Skeletal muscle satellite cell (primary cell): Measurements from ENCODE around the gene ADGRV1.
"Not testable (repeated sequence)": the region's sequence is repeated elsewhere in the genome, so short reads cannot be mapped to it uniquely, and the experiment has no call there.

Experiments
- H3K27me3 ChIP-seq: 2 replicates; pipeline ENCODE4 v1.7.0; 2013; ENCODE audit warnings: low read length; ENCODE audit not compliant: control insufficient read depth, insufficient read depth
- H3K36me3 ChIP-seq: 2 replicates; pipeline ENCODE4 v1.7.0; 2013; ENCODE audit warnings: mild to moderate bottlenecking, control low read depth, low read length; ENCODE audit not compliant: insufficient read depth
- H3K4me1 ChIP-seq: 2 replicates; pipeline ENCODE4 v1.7.0; 2013; ENCODE audit warnings: low read length; ENCODE audit not compliant: control insufficient read depth, insufficient read depth
- H3K4me2 ChIP-seq: 2 replicates; pipeline ENCODE4 v1.7.0; 2013; ENCODE audit warnings: mild to moderate bottlenecking, low read length
- H3K4me3 ChIP-seq: 2 replicates; pipeline ENCODE4 v1.7.0; 2013; ENCODE audit warnings: low read length
- H3K9ac ChIP-seq: 2 replicates; pipeline ENCODE4 v1.7.0; 2013; ENCODE audit warnings: mild to moderate bottlenecking, low read depth, low read length, moderate library complexity
- H3K9me3 ChIP-seq: replicated peaks from 2 replicates; pipeline ENCODE4 v1.7.0; 2013; ENCODE audit warnings: mild to moderate bottlenecking, control low read depth, low read length

ADGRV1 gene

DNA sequence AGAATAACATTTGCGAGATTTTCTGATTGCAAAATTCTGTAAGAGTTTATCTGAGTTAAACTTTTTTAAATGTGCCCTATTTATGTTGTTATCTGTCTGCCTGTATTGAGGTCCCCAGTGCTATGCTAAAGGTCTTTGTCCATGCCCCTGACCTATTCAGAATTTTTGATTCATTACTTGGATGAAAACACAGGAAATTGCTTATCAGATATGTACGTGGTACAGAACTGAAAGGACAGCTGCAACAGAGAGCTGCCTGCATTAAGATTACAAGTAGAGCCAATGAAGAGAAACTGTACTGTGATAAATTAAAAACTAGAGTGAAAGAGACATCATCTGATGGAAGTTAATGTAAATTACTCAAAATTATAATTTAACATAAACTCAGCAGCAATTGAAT lies 408.8 kb downstream of the ADGRV1 start:
- no peak overlapping the region for H3K9ac ChIP-seq
- H3K36me3 ChIP-seq: no peaks in the 10 kb centered on the region
- H3K27me3 ChIP-seq: no peaks in the 10 kb centered on the region
- no peak overlapping the region for H3K4me2 ChIP-seq
- no peaks in the 10 kb centered on the region for H3K9me3 ChIP-seq
- no peak overlapping the region for H3K4me3 ChIP-seq
- H3K4me1 ChIP-seq: peaks cover 5% of the 10 kb centered on the region

DNA sequence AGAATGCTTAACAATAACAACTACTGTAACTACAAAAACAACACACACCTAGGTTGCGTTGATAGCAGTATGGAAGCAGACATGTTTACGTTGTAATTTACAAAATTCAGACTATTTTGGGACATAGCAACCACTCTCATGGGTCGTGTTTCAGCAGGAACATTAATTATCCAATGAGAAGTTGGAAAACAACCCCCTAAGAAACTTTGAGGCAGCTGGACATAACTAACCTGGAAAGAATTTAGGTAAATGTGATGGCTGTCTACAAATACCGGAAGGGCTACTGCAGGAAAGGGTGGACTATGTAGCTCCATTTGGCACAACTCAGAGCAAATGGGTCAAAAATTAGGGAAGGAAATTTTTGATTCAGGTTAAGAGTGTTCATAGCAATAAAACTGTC lies 409.3 kb downstream of the ADGRV1 start:
- no peaks in the 10 kb centered on the region for H3K27me3 ChIP-seq
- no peak overlapping the region for H3K4me3 ChIP-seq
- no peak overlapping the region for H3K9ac ChIP-seq
- no peaks in the 10 kb centered on the region for H3K9me3 ChIP-seq
- H3K4me1 ChIP-seq: peaks cover 5% of the 10 kb centered on the region
- H3K4me2 ChIP-seq: no peak overlapping the region
- H3K36me3 ChIP-seq: no peaks in the 10 kb centered on the region

GRCh38 chr5:90968319-90968718 lies 409.7 kb downstream of the ADGRV1 start:
- no peak overlapping the region for H3K4me2 ChIP-seq
- no peak overlapping the region for H3K9ac ChIP-seq
- H3K27me3 ChIP-seq: no peaks in the 10 kb centered on the region
- no peak overlapping the region for H3K4me3 ChIP-seq
- H3K9me3 ChIP-seq: no peaks in the 10 kb centered on the region
- H3K36me3 ChIP-seq: no peaks in the 10 kb centered on the region
- peaks cover 5% of the 10 kb centered on the region for H3K4me1 ChIP-seq

GRCh38 chr5:90969945-90970344 lies 411.3 kb downstream of the ADGRV1 start:
- not testable (repeated sequence) for H3K9ac ChIP-seq, H3K36me3 ChIP-seq, H3K4me1 ChIP-seq, H3K27me3 ChIP-seq, H3K4me2 ChIP-seq, H3K4me3 ChIP-seq, H3K9me3 ChIP-seq

- H3K9ac ChIP-seq: no peak overlapping the region
- no peaks in the 10 kb centered on the region for H3K9me3 ChIP-seq
- H3K4me3 ChIP-seq: no peak overlapping the region
- H3K27me3 ChIP-seq: no peaks in the 10 kb centered on the region
- H3K4me1 ChIP-seq: peaks cover 18% of the 10 kb centered on the region
- no peak overlapping the region for H3K4me2 ChIP-seq
- H3K36me3 ChIP-seq: no peaks in the 10 kb centered on the region
These were observed 422.6 kb downstream of the ADGRV1 start for GRCh38 chr5:90981177-90981576.

GRCh38 chr5:90981821-90982220 lies 423.2 kb downstream of the ADGRV1 start:
- no peaks in the 10 kb centered on the region for H3K27me3 ChIP-seq
- H3K9me3 ChIP-seq: no peaks in the 10 kb centered on the region
- no peaks in the 10 kb centered on the region for H3K36me3 ChIP-seq
- H3K4me3 ChIP-seq: no peak overlapping the region
- no peak overlapping the region for H3K4me2 ChIP-seq
- no peak overlapping the region for H3K9ac ChIP-seq
- peaks cover 18% of the 10 kb centered on the region for H3K4me1 ChIP-seq

DNA sequence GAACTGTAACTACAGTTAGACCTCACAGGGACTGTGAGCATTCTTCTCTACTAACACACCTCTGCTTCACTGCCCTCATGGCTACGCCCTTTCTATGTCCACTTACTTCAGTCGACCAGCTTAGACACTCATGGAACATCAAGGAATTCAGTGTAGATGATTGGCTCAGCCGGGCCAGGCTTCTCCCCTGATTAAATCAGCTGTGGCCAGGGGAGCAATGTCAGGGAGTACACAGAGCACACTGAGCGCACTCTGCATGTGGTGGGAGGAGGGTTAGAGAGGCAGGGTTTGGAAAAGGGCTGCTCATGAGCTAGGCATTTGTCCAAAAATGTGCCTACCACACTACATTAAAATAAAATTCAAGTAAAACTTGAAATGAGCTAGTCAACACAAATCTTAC lies 424.0 kb downstream of the ADGRV1 start:
- Histone ChIP-seq H3K4me1 (peaks cover 18% of the 10 kb centered on the region), H3K9me3 (no peaks in the 10 kb centered on the region), H3K4me2 (no peak overlapping the region), H3K36me3 (no peaks in the 10 kb centered on the region), H3K4me3 (no peak overlapping the region), H3K27me3 (no peaks in the 10 kb centered on the region), H3K9ac (no peak overlapping the region)

GRCh38 chr5:90983148-90983547 lies 424.6 kb downstream of the ADGRV1 start:
- no peaks in the 10 kb centered on the region for H3K9me3 ChIP-seq
- no peaks in the 10 kb centered on the region for H3K27me3 ChIP-seq
- no peaks in the 10 kb centered on the region for H3K36me3 ChIP-seq
- no peak overlapping the region for H3K4me3 ChIP-seq
- H3K9ac ChIP-seq: no peak overlapping the region
- peaks cover 18% of the 10 kb centered on the region for H3K4me1 ChIP-seq
- no peak overlapping the region for H3K4me2 ChIP-seq

DNA sequence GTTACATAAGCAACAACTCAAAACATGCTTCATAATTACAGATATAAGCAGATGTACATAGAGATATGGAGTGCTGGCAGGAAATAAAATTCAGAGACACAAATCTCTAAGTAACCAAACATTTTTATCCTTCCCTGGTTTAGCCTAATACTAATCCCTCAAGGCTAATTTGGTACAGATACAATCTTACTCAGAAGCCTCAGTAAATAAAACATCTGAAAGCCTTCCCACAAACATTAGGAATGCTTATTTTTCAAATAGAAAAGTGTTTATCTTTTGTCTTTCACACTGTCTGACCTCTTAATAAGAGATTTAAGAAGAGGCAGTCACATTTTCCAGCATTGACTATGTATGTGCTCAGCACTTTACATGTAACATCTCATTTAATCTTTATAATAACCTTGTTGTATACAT lies 425.1 kb downstream of the ADGRV1 start:
- H3K27me3 ChIP-seq: no peaks in the 10 kb centered on the region
- no peak overlapping the region for H3K4me2 ChIP-seq
- H3K9ac ChIP-seq: no peak overlapping the region
- peaks cover 18% of the 10 kb centered on the region for H3K4me1 ChIP-seq
- H3K36me3 ChIP-seq: no peaks in the 10 kb centered on the region
- H3K9me3 ChIP-seq: no peaks in the 10 kb centered on the region
- no peak overlapping the region for H3K4me3 ChIP-seq

GRCh38 chr5:90985341-90985740 lies 426.7 kb downstream of the ADGRV1 start:
- Histone ChIP-seq H3K36me3 (no peaks in the 10 kb centered on the region), H3K4me1 (peaks cover 18% of the 10 kb centered on the region), H3K4me3 (no peak overlapping the region), H3K9ac (no peak overlapping the region), H3K27me3 (no peaks in the 10 kb centered on the region), H3K4me2 (no peak overlapping the region), H3K9me3 (no peaks in the 10 kb centered on the region)

DNA sequence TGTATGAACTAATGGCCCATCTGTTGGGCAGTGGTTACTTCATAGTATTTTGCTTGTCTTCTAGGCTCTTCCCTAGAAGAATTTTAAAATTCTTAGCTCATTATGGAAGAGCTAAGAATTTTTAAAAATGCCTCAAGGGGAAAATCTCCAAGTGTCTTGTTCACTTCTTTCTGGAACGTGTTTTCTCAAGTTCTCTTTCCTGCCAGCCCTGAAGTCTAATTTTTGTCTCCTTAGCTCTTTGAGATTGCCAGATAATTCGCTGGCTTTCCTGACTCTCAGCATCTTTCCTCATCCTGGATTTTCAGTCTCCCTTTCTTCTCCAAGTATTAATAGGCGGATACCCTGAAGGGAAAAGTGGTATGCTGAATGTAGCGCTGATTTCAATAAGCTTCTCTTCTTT lies 429.1 kb downstream of the ADGRV1 start:
- H3K36me3 ChIP-seq: no peaks in the 10 kb centered on the region
- H3K9ac ChIP-seq: no peak overlapping the region
- no peaks in the 10 kb centered on the region for H3K9me3 ChIP-seq
- no peak overlapping the region for H3K4me3 ChIP-seq
- H3K4me2 ChIP-seq: no peak overlapping the region
- H3K4me1 ChIP-seq: peaks cover 11% of the 10 kb centered on the region
- no peaks in the 10 kb centered on the region for H3K27me3 ChIP-seq

GRCh38 chr5:90991201-90991600 lies 432.6 kb downstream of the ADGRV1 start:
- Histone ChIP-seq H3K9me3 (no peaks in the 10 kb centered on the region), H3K4me2 (no peak overlapping the region), H3K4me1 (no peaks in the 10 kb centered on the region), H3K4me3 (no peak overlapping the region), H3K36me3 (no peaks in the 10 kb centered on the region), H3K27me3 (no peaks in the 10 kb centered on the region), H3K9ac (no peak overlapping the region)
